GM19468 (cell line): Measurements from ENCODE around the gene HSPA12B.

Experiments used
- ATAC-seq: cut with Tn5 transposase; IDR thresholded peaks from one replicate; pipeline ENCODE4 v1.9.1; 2021; ENCODE audit warnings: mild to moderate bottlenecking, moderate library complexity, moderate number of reproducible peaks; ENCODE audit not compliant: unreplicated experiment; ENCODE audit errors: extremely low read depth

The HSPA12B gene

GRCh38 chr20:3744037-3744436 is 11.6 kb downstream of the HSPA12B start:
- no peak for ATAC-seq

GRCh38 chr20:3744806-3745685 is 12.6 kb downstream of the HSPA12B start:
- no peak for ATAC-seq

GRCh38 chr20:3745686-3746173 is 13.2 kb downstream of the HSPA12B start:
- no peak for ATAC-seq

GRCh38 chr20:3747471-3747870 is 15.0 kb downstream of the HSPA12B start:
- ATAC-seq = no peak

- no peak for ATAC-seq
These were observed 15.6 kb downstream of the HSPA12B start for GRCh38 chr20:3748073-3748472.

GRCh38 chr20:3749087-3749688 is 16.7 kb downstream of the HSPA12B start:
- no peak for ATAC-seq

GRCh38 chr20:3749689-3750531 is 17.4 kb downstream of the HSPA12B start:
- peak; percentile 49 for ATAC-seq

- ATAC-seq = no peak
These were observed 18.8 kb downstream of the HSPA12B start for GRCh38 chr20:3751305-3751674.

GRCh38 chr20:3751675-3752385 is 19.3 kb downstream of the HSPA12B start:
- no peak for ATAC-seq

- no peak for ATAC-seq
These were observed 19.9 kb downstream of the HSPA12B start for GRCh38 chr20:3752386-3752759.

GRCh38 chr20:3753098-3753497 is 20.6 kb downstream of the HSPA12B start:
- no peak for ATAC-seq

- no peak for ATAC-seq
These were observed 21.2 kb downstream of the HSPA12B start for GRCh38 chr20:3753501-3754275.

- no peak for ATAC-seq
These were observed 21.8 kb downstream of the HSPA12B start for GRCh38 chr20:3754276-3754630.

- no peak for ATAC-seq
These were observed 22.8 kb downstream of the HSPA12B start for GRCh38 chr20:3755269-3755668.

GRCh38 chr20:3755814-3756480 is 23.5 kb downstream of the HSPA12B start:
- ATAC-seq = no peak

- no peak for ATAC-seq
These were observed 24.8 kb downstream of the HSPA12B start for GRCh38 chr20:3757268-3757667.

GRCh38 chr20:3758566-3758965 is 26.1 kb downstream of the HSPA12B start:
- no peak for ATAC-seq

- no peak for ATAC-seq
These were observed 26.9 kb downstream of the HSPA12B start for GRCh38 chr20:3759316-3759823.

- ATAC-seq = no peak
These were observed 27.4 kb downstream of the HSPA12B start for GRCh38 chr20:3759884-3760283.
